Measurements from ENCODE around the gene HJV.
A peak's percentile ranks its signal among the peaks of the same experiment; 100 is the strongest.

DNA sequence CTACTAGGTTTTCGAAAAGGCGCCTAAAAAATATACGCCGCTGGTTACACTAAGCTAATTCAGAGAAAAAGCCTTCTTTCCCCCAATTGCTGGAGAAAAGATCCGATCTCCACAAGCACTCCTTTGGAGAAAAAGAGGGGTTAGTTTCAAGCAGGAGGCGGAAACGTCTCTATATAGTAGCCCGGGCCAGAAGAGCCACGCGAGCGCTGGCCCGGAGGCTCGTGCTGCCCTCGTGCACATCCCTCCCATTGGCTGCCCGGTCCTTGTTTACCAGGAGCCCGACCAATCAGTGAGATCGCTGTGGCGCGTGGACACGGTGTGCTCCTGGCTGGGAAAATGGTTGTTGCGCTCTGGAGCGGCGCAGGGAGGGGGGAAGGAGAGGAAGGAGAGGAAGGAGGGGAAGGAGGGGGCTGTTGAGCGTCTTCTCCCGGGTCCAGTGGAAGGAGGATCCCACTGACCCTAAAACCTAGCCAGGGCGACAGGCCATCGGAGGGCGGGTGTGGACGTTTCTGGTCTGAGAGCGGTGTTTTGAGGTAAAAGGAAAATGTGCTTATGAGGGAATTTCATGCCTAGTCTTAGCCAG lies 25.0 kb downstream of the HJV start, which contains the start of gene TXNIP:
- TF ChIP-seq POLR2AphosphoS5 (IDR thresholded peaks at IDR 0.05; ENCODE audit: low read depth, low read length) (peak; percentile 99), POLR2A (IDR thresholded peaks at IDR 0.05; ENCODE audit: low read depth, low read length) (peak; percentile 100)

Measured in GM12891 (cell line).